ENCODE results near the gene OTUD3.

OTUD3 gene

GRCh38 chr1:19922015-19922688 lies 40.0 kb downstream of the OTUD3 start:
- H3K9me3 ChIP-seq (ENCODE audit: insufficient read depth, low read depth, low read length), result no peaks in the 10 kb centered on the region
- H3K36me3 ChIP-seq (ENCODE audit: insufficient read depth, low read length), result no peaks in the 10 kb centered on the region
- H3K9me2 ChIP-seq (replicated peaks; ENCODE audit: low read depth, low read length), result no peaks in the 10 kb centered on the region
- H3K9ac ChIP-seq (ENCODE audit: low read depth, low read length, poor library complexity, severe bottlenecking), result no peak overlapping the region
- no peak overlapping the region for H3K4me3 ChIP-seq (ENCODE audit: low read length, poor library complexity, severe bottlenecking)
- no peaks in the 10 kb centered on the region for H3K4me1 ChIP-seq (ENCODE audit: insufficient read depth, low read length, poor library complexity, severe bottlenecking)
- H3K79me2 ChIP-seq (ENCODE audit: insufficient read depth, low read length), result no peaks in the 10 kb centered on the region
- no peaks in the 10 kb centered on the region for H3F3A ChIP-seq (ENCODE audit: low read depth)
- H4K20me1 ChIP-seq (ENCODE audit: insufficient read depth, low read length, poor library complexity, severe bottlenecking), result no peaks in the 10 kb centered on the region
- H3K27me3 ChIP-seq (ENCODE audit: insufficient read depth, low read length, poor library complexity, severe bottlenecking), result no peaks in the 10 kb centered on the region
- TF ChIP-seq, protein P1, sequence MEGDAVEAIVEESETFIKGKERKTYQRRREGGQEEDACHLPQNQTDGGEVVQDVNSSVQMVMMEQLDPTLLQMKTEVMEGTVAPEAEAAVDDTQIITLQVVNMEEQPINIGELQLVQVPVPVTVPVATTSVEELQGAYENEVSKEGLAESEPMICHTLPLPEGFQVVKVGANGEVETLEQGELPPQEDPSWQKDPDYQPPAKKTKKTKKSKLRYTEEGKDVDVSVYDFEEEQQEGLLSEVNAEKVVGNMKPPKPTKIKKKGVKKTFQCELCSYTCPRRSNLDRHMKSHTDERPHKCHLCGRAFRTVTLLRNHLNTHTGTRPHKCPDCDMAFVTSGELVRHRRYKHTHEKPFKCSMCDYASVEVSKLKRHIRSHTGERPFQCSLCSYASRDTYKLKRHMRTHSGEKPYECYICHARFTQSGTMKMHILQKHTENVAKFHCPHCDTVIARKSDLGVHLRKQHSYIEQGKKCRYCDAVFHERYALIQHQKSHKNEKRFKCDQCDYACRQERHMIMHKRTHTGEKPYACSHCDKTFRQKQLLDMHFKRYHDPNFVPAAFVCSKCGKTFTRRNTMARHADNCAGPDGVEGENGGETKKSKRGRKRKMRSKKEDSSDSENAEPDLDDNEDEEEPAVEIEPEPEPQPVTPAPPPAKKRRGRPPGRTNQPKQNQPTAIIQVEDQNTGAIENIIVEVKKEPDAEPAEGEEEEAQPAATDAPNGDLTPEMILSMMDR (conservative IDR thresholded peaks at IDR 0.05; ENCODE audit: low read length), result no peak
- no peak for TF ChIP-seq EZH2phosphoT487 (IDR thresholded peaks at IDR 0.05; ENCODE audit: borderline replicate concordance)
- H3K4me2 ChIP-seq (ENCODE audit: low read depth, low read length, poor library complexity, severe bottlenecking), result no peak overlapping the region
- no peak overlapping the region for H2AFZ ChIP-seq (ENCODE audit: low read length)

DNA sequence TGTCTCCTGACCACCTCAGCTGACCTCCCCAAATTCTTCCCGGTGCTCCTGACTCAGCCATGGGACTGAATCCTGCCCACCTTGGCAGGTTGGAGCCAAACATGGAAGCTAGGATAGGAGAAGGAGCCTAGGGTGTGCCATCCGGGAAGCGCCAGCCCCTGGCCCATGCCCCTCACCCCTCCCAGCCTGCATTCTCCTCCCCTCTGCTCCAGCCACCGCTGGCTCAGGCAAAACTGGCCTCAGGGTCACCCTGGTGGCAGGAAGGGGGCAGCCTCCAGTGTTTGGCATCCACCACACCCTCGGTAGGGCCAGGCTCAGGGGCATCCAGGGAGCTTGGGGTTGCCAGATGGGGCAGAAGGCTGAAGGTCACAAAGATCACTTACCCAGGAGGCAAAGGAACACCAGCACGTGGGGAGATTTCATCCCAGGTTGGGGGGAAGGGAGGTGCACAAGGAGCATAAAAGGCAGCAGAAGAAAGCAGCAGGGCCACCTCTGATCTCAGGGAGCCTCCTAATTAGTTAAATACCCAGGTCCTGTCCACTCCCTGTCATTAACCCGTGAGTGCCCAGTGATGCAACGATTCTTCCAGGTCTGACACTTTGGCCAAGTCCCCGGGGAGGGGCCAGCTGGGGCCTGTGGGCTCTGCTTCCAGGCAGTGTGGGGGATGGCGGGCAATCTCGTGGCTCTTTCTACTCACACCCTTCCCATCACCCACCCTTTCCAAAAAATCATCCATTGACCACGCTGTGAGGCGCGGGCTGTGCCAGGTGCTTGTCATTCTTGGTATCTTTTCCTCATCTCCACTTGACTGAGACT lies 41.1 kb downstream of the OTUD3 start, which contains the start of gene PLA2G2E:
Gene PLA2G2E, minus strand, starts transcription at position 481 of the 816 bp plus-strand sequence. Its CDS starts 58 bp downstream, at position 423.
- H3F3A ChIP-seq (ENCODE audit: low read depth), result no peaks in the 10 kb centered on the region
- no peak within 1 kb of the TSS for H3K4me2 ChIP-seq (ENCODE audit: low read depth, low read length, poor library complexity, severe bottlenecking)
- no peaks in the 10 kb centered on the region for H3K9me3 ChIP-seq (ENCODE audit: insufficient read depth, low read depth, low read length)
- no peak for TF ChIP-seq EZH2phosphoT487 (IDR thresholded peaks at IDR 0.05; ENCODE audit: borderline replicate concordance)
- TF ChIP-seq, protein P1 (conservative IDR thresholded peaks at IDR 0.05; ENCODE audit: low read length), result no peak
- no peaks in the 10 kb centered on the region for H3K9me2 ChIP-seq (replicated peaks; ENCODE audit: low read depth, low read length)
- H2AFZ ChIP-seq (ENCODE audit: low read length), result no peak within 1 kb of the TSS
- no peaks in the 10 kb centered on the region for H3K36me3 ChIP-seq (ENCODE audit: insufficient read depth, low read length)
- H3K9ac ChIP-seq (ENCODE audit: low read depth, low read length, poor library complexity, severe bottlenecking), result no peak within 1 kb of the TSS
- H3K4me3 ChIP-seq (ENCODE audit: low read length, poor library complexity, severe bottlenecking), result no peak within 1 kb of the TSS
- H3K79me2 ChIP-seq (ENCODE audit: insufficient read depth, low read length), result no peaks in the 10 kb centered on the region
- no peaks in the 10 kb centered on the region for H3K4me1 ChIP-seq (ENCODE audit: insufficient read depth, low read length, poor library complexity, severe bottlenecking)
- H4K20me1 ChIP-seq (ENCODE audit: insufficient read depth, low read length, poor library complexity, severe bottlenecking), result no peaks in the 10 kb centered on the region
- no peaks in the 10 kb centered on the region for H3K27me3 ChIP-seq (ENCODE audit: insufficient read depth, low read length, poor library complexity, severe bottlenecking)

GRCh38 chr1:19923953-19924346 lies 41.8 kb downstream of the OTUD3 start:
- Histone ChIP-seq H3K4me1 (ENCODE audit: insufficient read depth, low read length, poor library complexity, severe bottlenecking) (no peaks in the 10 kb centered on the region), H3K79me2 (ENCODE audit: insufficient read depth, low read length) (no peaks in the 10 kb centered on the region), H3K36me3 (ENCODE audit: insufficient read depth, low read length) (no peaks in the 10 kb centered on the region), H3K4me3 (ENCODE audit: low read length, poor library complexity, severe bottlenecking) (no peak overlapping the region), H3K27me3 (ENCODE audit: insufficient read depth, low read length, poor library complexity, severe bottlenecking) (no peaks in the 10 kb centered on the region), H2AFZ (ENCODE audit: low read length) (no peak overlapping the region), H4K20me1 (ENCODE audit: insufficient read depth, low read length, poor library complexity, severe bottlenecking) (no peaks in the 10 kb centered on the region), H3K9me2 (replicated peaks; ENCODE audit: low read depth, low read length) (no peaks in the 10 kb centered on the region), H3K9ac (ENCODE audit: low read depth, low read length, poor library complexity, severe bottlenecking) (no peak overlapping the region), H3K9me3 (ENCODE audit: insufficient read depth, low read depth, low read length) (no peaks in the 10 kb centered on the region), H3F3A (ENCODE audit: low read depth) (no peaks in the 10 kb centered on the region), H3K4me2 (ENCODE audit: low read depth, low read length, poor library complexity, severe bottlenecking) (no peak overlapping the region)
- no peak for TF ChIP-seq EZH2phosphoT487 (IDR thresholded peaks at IDR 0.05; ENCODE audit: borderline replicate concordance)
- TF ChIP-seq, protein P1 (conservative IDR thresholded peaks at IDR 0.05; ENCODE audit: low read length), result no peak

Data from Loucy (cell line).